ENCODE results near the gene EFCAB8.

EFCAB8 gene

GRCh38 chr20:32963176-32963575 lies 104.5 kb downstream of the EFCAB8 start:
- TF ChIP-seq, protein P1, sequence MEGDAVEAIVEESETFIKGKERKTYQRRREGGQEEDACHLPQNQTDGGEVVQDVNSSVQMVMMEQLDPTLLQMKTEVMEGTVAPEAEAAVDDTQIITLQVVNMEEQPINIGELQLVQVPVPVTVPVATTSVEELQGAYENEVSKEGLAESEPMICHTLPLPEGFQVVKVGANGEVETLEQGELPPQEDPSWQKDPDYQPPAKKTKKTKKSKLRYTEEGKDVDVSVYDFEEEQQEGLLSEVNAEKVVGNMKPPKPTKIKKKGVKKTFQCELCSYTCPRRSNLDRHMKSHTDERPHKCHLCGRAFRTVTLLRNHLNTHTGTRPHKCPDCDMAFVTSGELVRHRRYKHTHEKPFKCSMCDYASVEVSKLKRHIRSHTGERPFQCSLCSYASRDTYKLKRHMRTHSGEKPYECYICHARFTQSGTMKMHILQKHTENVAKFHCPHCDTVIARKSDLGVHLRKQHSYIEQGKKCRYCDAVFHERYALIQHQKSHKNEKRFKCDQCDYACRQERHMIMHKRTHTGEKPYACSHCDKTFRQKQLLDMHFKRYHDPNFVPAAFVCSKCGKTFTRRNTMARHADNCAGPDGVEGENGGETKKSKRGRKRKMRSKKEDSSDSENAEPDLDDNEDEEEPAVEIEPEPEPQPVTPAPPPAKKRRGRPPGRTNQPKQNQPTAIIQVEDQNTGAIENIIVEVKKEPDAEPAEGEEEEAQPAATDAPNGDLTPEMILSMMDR (IDR thresholded peaks at IDR 0.05; ENCODE audit: low read depth, low read length, missing control alignments), result no peak
- no peak for DNase-seq (ENCODE audit: extremely low read depth, low read depth)
- no peak overlapping the region for H3K4me3 ChIP-seq (replicated peaks; ENCODE audit: low read depth, low read length)

GRCh38 chr20:32964575-32964974 lies 105.9 kb downstream of the EFCAB8 start:
- no peak for DNase-seq (ENCODE audit: extremely low read depth, low read depth)
- TF ChIP-seq, protein P1 (IDR thresholded peaks at IDR 0.05; ENCODE audit: low read depth, low read length, missing control alignments), result no peak
- H3K4me3 ChIP-seq (replicated peaks; ENCODE audit: low read depth, low read length), result no peak overlapping the region

DNA sequence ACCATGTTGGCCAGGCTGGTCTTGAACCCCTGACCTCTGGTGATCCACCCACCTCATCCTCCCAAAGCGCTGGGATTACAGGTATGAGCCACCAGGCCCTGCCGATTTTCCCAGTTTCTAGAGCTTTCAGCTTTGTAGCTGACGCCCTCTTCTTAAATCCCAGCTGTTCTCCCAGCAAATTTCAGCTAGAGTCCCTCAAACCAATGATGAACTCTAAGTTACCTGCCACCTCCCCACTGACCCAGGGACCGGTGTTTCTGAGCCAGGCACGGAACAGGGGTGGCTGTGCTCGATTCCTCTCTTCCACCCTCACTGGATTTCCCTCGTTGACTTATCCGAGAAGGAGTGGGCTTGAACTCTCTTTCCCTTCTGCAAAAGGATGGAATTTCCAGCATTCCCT lies 106.4 kb downstream of the EFCAB8 start:
- no peak overlapping the region for H3K4me3 ChIP-seq (replicated peaks; ENCODE audit: low read depth, low read length)
- TF ChIP-seq, protein P1 (IDR thresholded peaks at IDR 0.05; ENCODE audit: low read depth, low read length, missing control alignments), result no peak
- no peak for DNase-seq (ENCODE audit: extremely low read depth, low read depth)

DNA sequence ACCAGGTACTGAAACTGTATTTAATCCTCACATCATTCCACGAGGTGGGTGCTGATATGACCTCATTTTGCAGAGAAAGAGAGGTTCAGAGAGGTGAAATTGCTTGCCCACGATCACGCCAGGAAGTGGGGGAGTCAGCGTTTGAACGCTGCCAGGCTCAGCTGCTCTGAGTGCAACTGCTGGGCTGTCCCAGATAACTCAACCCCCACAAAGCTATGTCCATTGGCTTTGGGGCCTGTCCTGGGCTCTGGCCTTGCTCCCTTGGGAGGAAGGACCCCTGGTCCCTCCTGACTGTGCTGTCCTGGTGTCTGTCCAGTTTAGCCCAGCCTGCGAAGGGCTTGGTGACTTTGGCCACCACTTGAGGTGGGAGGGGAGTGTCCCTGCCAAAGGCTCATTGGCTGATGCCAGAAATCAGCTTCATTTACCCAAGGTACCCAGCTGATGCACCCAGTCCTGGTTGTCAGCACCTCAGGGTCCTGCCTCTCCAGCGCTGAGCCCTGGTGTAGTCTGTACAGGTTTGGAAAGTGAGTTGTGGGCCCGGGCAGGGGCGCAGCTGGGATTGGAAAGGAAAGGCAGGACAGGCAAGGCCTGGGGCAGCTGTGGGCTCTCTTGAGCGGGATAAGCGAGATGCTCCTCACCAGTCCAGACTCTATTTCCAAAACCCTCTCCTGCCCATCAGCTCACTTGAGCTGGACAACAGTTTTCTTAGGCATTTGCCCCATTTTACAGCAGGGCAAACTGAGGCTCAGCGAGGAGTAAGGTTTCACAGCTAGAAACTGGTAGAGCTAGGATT lies 107.1 kb downstream of the EFCAB8 start:
- no peak for DNase-seq (ENCODE audit: extremely low read depth, low read depth)
- H3K4me3 ChIP-seq (replicated peaks; ENCODE audit: low read depth, low read length), result no peak overlapping the region
- TF ChIP-seq, protein P1 (IDR thresholded peaks at IDR 0.05; ENCODE audit: low read depth, low read length, missing control alignments), result no peak

DNA sequence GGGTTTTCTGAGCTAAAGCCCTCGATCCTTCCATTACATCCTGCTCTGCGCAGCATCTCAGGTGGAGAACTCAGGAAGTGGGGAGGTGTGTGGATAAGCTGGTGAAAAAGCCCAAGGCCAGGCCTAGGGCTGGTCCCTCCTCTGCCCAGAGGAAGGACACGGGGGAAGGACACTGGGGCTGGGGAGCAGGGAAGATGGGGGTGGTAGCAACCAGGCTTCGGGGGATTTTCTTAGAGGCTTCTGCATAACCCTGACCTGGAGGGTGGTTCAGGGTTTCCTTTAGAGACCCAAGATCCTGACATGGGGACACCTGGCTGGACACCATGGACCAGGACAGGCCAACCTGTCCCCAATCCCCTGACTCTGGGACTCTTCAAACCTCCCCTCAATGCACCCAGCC lies 107.7 kb downstream of the EFCAB8 start:
- TF ChIP-seq, protein P1 (IDR thresholded peaks at IDR 0.05; ENCODE audit: low read depth, low read length, missing control alignments), result no peak
- no peak for DNase-seq (ENCODE audit: extremely low read depth, low read depth)
- no peak overlapping the region for H3K4me3 ChIP-seq (replicated peaks; ENCODE audit: low read depth, low read length)

DNA sequence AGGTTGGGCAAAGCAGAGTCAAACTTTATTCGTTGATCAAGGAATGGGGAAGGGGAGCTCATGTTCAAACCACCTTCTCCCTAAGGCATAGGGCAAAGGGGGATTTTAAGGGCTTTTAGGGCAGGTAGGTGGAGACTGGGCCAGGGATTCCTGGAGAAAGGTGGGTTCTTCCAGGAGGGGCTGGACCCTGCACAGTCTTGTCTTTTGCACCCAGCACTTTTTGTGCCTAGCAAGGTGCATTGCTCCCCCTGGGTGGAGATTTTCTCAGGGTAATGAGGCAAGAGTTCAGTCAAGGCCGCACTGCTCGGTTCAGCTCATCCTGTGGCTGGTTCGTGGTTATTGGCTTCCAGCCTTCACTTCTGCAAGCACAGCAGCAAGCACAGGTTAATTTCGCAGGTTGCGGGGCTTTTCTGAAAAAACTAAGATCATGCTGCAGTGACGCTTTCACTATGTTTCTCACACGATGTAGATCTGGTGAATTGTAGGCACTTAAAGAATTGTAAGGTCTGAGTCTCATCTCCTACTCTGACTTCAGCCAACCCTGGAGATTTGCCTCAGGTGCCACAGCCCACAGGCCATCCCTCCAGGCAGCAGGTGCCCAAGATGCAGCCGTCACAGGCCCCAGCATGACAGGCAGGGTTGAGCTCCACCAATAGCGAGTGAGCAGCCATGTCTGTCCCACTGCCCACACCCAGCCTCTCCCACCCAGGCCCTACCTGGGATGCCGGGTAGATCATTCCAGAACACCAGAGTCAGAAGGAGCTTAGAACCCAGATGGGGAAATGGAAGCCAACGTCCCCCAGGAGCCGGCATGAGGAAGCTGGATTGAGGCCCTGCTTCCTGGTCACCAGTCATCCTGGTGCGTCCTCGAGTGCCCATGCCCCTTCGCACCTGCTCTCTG lies 108.4 kb downstream of the EFCAB8 start:
- TF ChIP-seq, protein P1 (IDR thresholded peaks at IDR 0.05; ENCODE audit: low read depth, low read length, missing control alignments), result no peak
- no peak for DNase-seq (ENCODE audit: extremely low read depth, low read depth)
- H3K4me3 ChIP-seq (replicated peaks; ENCODE audit: low read depth, low read length), result no peak overlapping the region

All from HFF-Myc (cell line).